OCI-LY1 (cell line): Measurements from ENCODE around the gene MID2.
"Not testable (repeated sequence)": the region's sequence is repeated elsewhere in the genome, so short reads cannot be mapped to it uniquely, and the experiment has no call there.

Experiments used
- H2AFZ ChIP-seq: fragments of 200-600 bp; sonication (generic), shearing (Covaris generic); 2 replicates; pipeline ENCODE4 v1.6.0; 2014; ENCODE audit warnings: antibody characterized with exemption, mild to moderate bottlenecking, low read length
- H3F3A ChIP-seq: fragments of 200-600 bp; sonication (generic), shearing (Covaris generic); 2 replicates; pipeline ENCODE4 v1.6.0; 2014; ENCODE audit warnings: mild to moderate bottlenecking, antibody characterized with exemption, low read length, moderate library complexity; ENCODE audit not compliant: insufficient read depth
- H3K27ac ChIP-seq: fragments of 200-600 bp; sonication (generic); 2 replicates; pipeline ENCODE4 v1.5.1; 2014; ENCODE audit warnings: low read length, mixed run types, mild to moderate bottlenecking, low read depth; ENCODE audit not compliant: poor library complexity, severe bottlenecking
- H3K27me3 ChIP-seq: fragments of 200-600 bp; sonication (generic); 2 replicates; pipeline ENCODE4 v1.6.0; 2014; ENCODE audit warnings: antibody characterized with exemption, mild to moderate bottlenecking, low read length, moderate library complexity; ENCODE audit not compliant: insufficient read depth
- H3K36me3 ChIP-seq: fragments of 200-600 bp; sonication (generic); 2 replicates; pipeline ENCODE4 v1.6.1; 2014; ENCODE audit warnings: mild to moderate bottlenecking, antibody characterized with exemption, low read length, moderate library complexity, mixed read lengths; ENCODE audit not compliant: insufficient read depth
- H3K4me1 ChIP-seq: fragments of 200-600 bp; sonication (generic); 2 replicates; pipeline ENCODE4 v1.5.1; 2014; ENCODE audit warnings: mild to moderate bottlenecking, low read length, moderate library complexity; ENCODE audit not compliant: insufficient read depth, severe bottlenecking
- H3K4me2 ChIP-seq: fragments of 200-600 bp; sonication (generic), shearing (Covaris generic); 2 replicates; pipeline ENCODE4 v1.6.1; 2014; ENCODE audit warnings: low read length
- H3K4me3 ChIP-seq: fragments of 200-600 bp; sonication (generic); 2 replicates; pipeline ENCODE4 v1.5.1; 2014; ENCODE audit warnings: low read length, low read depth, mild to moderate bottlenecking, mixed read lengths; ENCODE audit not compliant: poor library complexity, severe bottlenecking
- H3K79me2 ChIP-seq: fragments of 200-600 bp; shearing (Covaris generic); 2 replicates; pipeline ENCODE4 v1.6.1; 2016; ENCODE audit warnings: mixed run types, low read length, mixed read lengths; ENCODE audit not compliant: insufficient read depth
- H3K9ac ChIP-seq: fragments of 200-600 bp; sonication (generic), shearing (Covaris generic); 2 replicates; pipeline ENCODE4 v1.6.1; 2014; ENCODE audit warnings: mild to moderate bottlenecking, low read length, mixed read lengths
- H3K9me2 ChIP-seq: fragments of 200-600 bp; sonication (generic), shearing (Covaris generic); 2 replicates; pipeline ENCODE4 v1.6.1; 2014; ENCODE audit warnings: low read depth, mild to moderate bottlenecking, low read length, mixed read lengths
- H3K9me3 ChIP-seq: fragments of 200-600 bp; shearing (Covaris generic); 2 replicates; pipeline ENCODE4 v1.6.1; 2014; ENCODE audit warnings: low read length, mixed read lengths
- H4K20me1 ChIP-seq: fragments of 200-600 bp; sonication (generic), shearing (Covaris generic); 2 replicates; pipeline ENCODE4 v1.6.0; 2016; ENCODE audit warnings: mild to moderate bottlenecking, low read length; ENCODE audit not compliant: insufficient read depth
- CTCF ChIP-seq: fragments of 200-600 bp; sonication (generic), shearing (Covaris generic); IDR thresholded peaks from 2 replicates; pipeline ENCODE4 v1.5.1; 2017; ENCODE audit warnings: mild to moderate bottlenecking, antibody characterized with exemption, low read length, moderate library complexity, mixed read lengths
- EZH2 ChIP-seq: fragments of 200-600 bp; sonication (generic), shearing (Covaris generic); IDR thresholded peaks from 2 replicates; pipeline ENCODE4 v1.8.0; 2017; ENCODE audit warnings: borderline replicate concordance, mixed run types, mild to moderate bottlenecking, antibody characterized with exemption, low read length, moderate library complexity, mixed read lengths

MID2 gene

GRCh38 chrX:107856289-107856688 lies 30.6 kb downstream of the MID2 start:
- H3K36me3 ChIP-seq: no peaks in the 10 kb centered on the region
- H3K9ac ChIP-seq: no peak overlapping the region
- no peaks in the 10 kb centered on the region for H3K27me3 ChIP-seq
- no peaks in the 10 kb centered on the region for H3K9me3 ChIP-seq
- H3K9me2 ChIP-seq: no peaks in the 10 kb centered on the region
- H3K79me2 ChIP-seq: no peaks in the 10 kb centered on the region
- H4K20me1 ChIP-seq: no peaks in the 10 kb centered on the region
- H3K27ac ChIP-seq: no peak overlapping the region
- no peak overlapping the region for H3K4me3 ChIP-seq
- H3K4me2 ChIP-seq: no peak overlapping the region
- H2AFZ ChIP-seq: no peak overlapping the region
- TF ChIP-seq CTCF (no peak), EZH2 (no peak)
- no peaks in the 10 kb centered on the region for H3F3A ChIP-seq
- H3K4me1 ChIP-seq: no peaks in the 10 kb centered on the region

GRCh38 chrX:107857041-107857440 lies 31.4 kb downstream of the MID2 start:
- not testable (repeated sequence) for H3K36me3 ChIP-seq, H3K4me2 ChIP-seq, H3K4me3 ChIP-seq, H3K79me2 ChIP-seq, H3K9ac ChIP-seq, H3K27ac ChIP-seq, H3F3A ChIP-seq, H4K20me1 ChIP-seq, H3K9me2 ChIP-seq, H3K4me1 ChIP-seq, H2AFZ ChIP-seq, H3K9me3 ChIP-seq, H3K27me3 ChIP-seq

- TF ChIP-seq CTCF (no peak), EZH2 (no peak)
Observed at GRCh38 chrX:107857837-107858236, 32.2 kb downstream of the MID2 start.

GRCh38 chrX:107861056-107861455 lies 35.4 kb downstream of the MID2 start:
- no peaks in the 10 kb centered on the region for H3K4me1 ChIP-seq
- H4K20me1 ChIP-seq: no peaks in the 10 kb centered on the region
- H3K4me2 ChIP-seq: no peak overlapping the region
- TF ChIP-seq CTCF (no peak), EZH2 (no peak)
- H3K36me3 ChIP-seq: no peaks in the 10 kb centered on the region
- no peak overlapping the region for H3K9ac ChIP-seq
- H3K9me3 ChIP-seq: no peaks in the 10 kb centered on the region
- no peaks in the 10 kb centered on the region for H3F3A ChIP-seq
- H2AFZ ChIP-seq: no peak overlapping the region
- no peak overlapping the region for H3K4me3 ChIP-seq
- H3K27me3 ChIP-seq: no peaks in the 10 kb centered on the region
- no peaks in the 10 kb centered on the region for H3K79me2 ChIP-seq
- H3K9me2 ChIP-seq: no peaks in the 10 kb centered on the region
- no peak overlapping the region for H3K27ac ChIP-seq

More at GRCh38 chrX:107857837-107858236, 32.2 kb downstream of the MID2 start:
- Histone ChIP-seq H3K4me3 (no peak overlapping the region), H3K36me3 (no peaks in the 10 kb centered on the region), H3K4me2 (no peak overlapping the region), H3K9ac (no peak overlapping the region), H3K27me3 (no peaks in the 10 kb centered on the region), H3K9me3 (no peaks in the 10 kb centered on the region), H3K4me1 (no peaks in the 10 kb centered on the region), H3K27ac (no peak overlapping the region), H3F3A (no peaks in the 10 kb centered on the region), H3K79me2 (no peaks in the 10 kb centered on the region), H2AFZ (no peak overlapping the region), H3K9me2 (no peaks in the 10 kb centered on the region), H4K20me1 (no peaks in the 10 kb centered on the region)
